CD14-positive monocyte (primary cell): ENCODE measurements around the gene ESF1. TPM values are rescaled to one million over a fixed set of nuclear protein-coding genes. Genes with fewer than 3 reads are reported as not detected.

Source experiments
- DNase-seq, 3 donors: peaks; one replicate each; pipeline ENCODE4 v3.0.0-alpha.2; 2011 to 2022
- H2AFZ ChIP-seq: 2 replicates; pipeline ENCODE4 v1.6.0; 2012; ENCODE audit warnings: mild to moderate bottlenecking, low read depth, low read length, inconsistent platforms; ENCODE audit not compliant: insufficient read depth, poor library complexity, severe bottlenecking
- H3K27ac ChIP-seq, 2 donors: 1 replicate in 1 of 2; 2 replicates in 1 of 2; pipeline ENCODE4 v1.5.1; 2012 to 2013; ENCODE audit warnings: low read length in 2 of 2, control low read depth in 1 of 2, inconsistent platforms in 1 of 2, low read depth in 1 of 2, mild to moderate bottlenecking in 1 of 2
- H3K27me3 ChIP-seq, 2 donors: one replicate each; pipeline versions ENCODE4 v1.6.0 to v1.6.1; 2011 to 2013; ENCODE audit warnings: low read length in 2 of 2; ENCODE audit not compliant: control insufficient read depth in 2 of 2, insufficient read depth in 2 of 2
- H3K36me3 ChIP-seq, 2 donors: replicated peaks in 1 of 2; 1 replicate in 1 of 2; 2 replicates in 1 of 2; pipeline versions ENCODE4 v1.5.1 to v1.6.1; 2012 to 2013; ENCODE audit warnings: low read length in 2 of 2, control low read depth in 1 of 2, inconsistent platforms in 1 of 2, mild to moderate bottlenecking in 1 of 2; ENCODE audit not compliant: insufficient read depth in 2 of 2, control insufficient read depth in 1 of 2
- H3K4me1 ChIP-seq, 2 donors: 1 replicate in 1 of 2; 2 replicates in 1 of 2; pipeline versions ENCODE4 v1.5.1 to v1.6.1; 2012 to 2013; ENCODE audit warnings: low read length in 2 of 2, control low read depth in 1 of 2, inconsistent platforms in 1 of 2, mild to moderate bottlenecking in 1 of 2, moderate library complexity in 1 of 2; ENCODE audit not compliant: insufficient read depth in 2 of 2, control insufficient read depth in 1 of 2
- H3K4me2 ChIP-seq: replicated peaks from 2 replicates; pipeline ENCODE3; 2012; ENCODE audit warnings: low read length, moderate library complexity, mild to moderate bottlenecking; ENCODE audit not compliant: poor library complexity, severe bottlenecking; ENCODE audit errors: extremely low read depth
- H3K4me3 ChIP-seq, 3 experiments: fragments of 200-600 bp in 1 of 3; sonication (generic) in 1 of 3; replicated peaks in 1 of 3; 1 replicate in 2 of 3; 2 replicates in 1 of 3; pipeline ENCODE4 v1.5.1; 2011 to 2013; ENCODE audit warnings: low read length in 3 of 3, mild to moderate bottlenecking in 3 of 3, control low read depth in 2 of 3, low read depth in 2 of 3, inconsistent platforms in 1 of 3, moderate library complexity in 1 of 3
- H3K79me2 ChIP-seq: 2 replicates; pipeline ENCODE4 v1.6.0; 2012; ENCODE audit warnings: mild to moderate bottlenecking, control low read depth, inconsistent platforms, low read length, moderate library complexity; ENCODE audit not compliant: insufficient read depth
- H3K9ac ChIP-seq: 2 replicates; pipeline ENCODE4 v1.6.0; 2017; ENCODE audit warnings: low read length, mild to moderate bottlenecking; ENCODE audit not compliant: insufficient read depth, poor library complexity, severe bottlenecking
- H3K9me3 ChIP-seq, 2 donors: replicated peaks in 1 of 2; 1 replicate in 1 of 2; 2 replicates in 1 of 2; pipeline versions ENCODE4 v1.5.1 to v1.6.1; 2012 to 2013; ENCODE audit warnings: low read length in 2 of 2, control low read depth in 1 of 2; ENCODE audit not compliant: control insufficient read depth in 1 of 2, insufficient read depth in 1 of 2
- H4K20me1 ChIP-seq: 2 replicates; pipeline ENCODE4 v1.6.0; 2012; ENCODE audit warnings: mild to moderate bottlenecking, low read length, control low read depth, moderate library complexity; ENCODE audit not compliant: insufficient read depth
- H3K27ac Mint-ChIP-seq, 7 donors: one replicate each; pipeline ENCODE4 v1.8.0; 2020; ENCODE audit warnings: mild to moderate bottlenecking in 7 of 7, mixed read lengths in 7 of 7, moderate library complexity in 6 of 7, inconsistent platforms in 2 of 7
- H3K27me3 Mint-ChIP-seq, 3 donors: one replicate each; pipeline ENCODE4 v1.8.0; 2021 to 2022; ENCODE audit warnings: low read depth in 3 of 3, mild to moderate bottlenecking in 3 of 3, mixed read lengths in 3 of 3, moderate library complexity in 3 of 3, inconsistent platforms in 1 of 3
- H3K36me3 Mint-ChIP-seq, 2 donors: one replicate each; pipeline ENCODE4 v1.8.0; 2020; ENCODE audit warnings: mixed read lengths in 2 of 2, inconsistent platforms in 1 of 2, mild to moderate bottlenecking in 1 of 2
- H3K4me1 Mint-ChIP-seq: one replicate; pipeline ENCODE4 v1.8.0; 2020; ENCODE audit warnings: mild to moderate bottlenecking, mixed read lengths
- H3K4me3 Mint-ChIP-seq, 2 donors: one replicate each; pipeline ENCODE4 v1.8.0; 2020; ENCODE audit warnings: mild to moderate bottlenecking in 2 of 2, mixed read lengths in 2 of 2, moderate library complexity in 1 of 2
- H3K9me3 Mint-ChIP-seq, 7 donors: one replicate each; pipeline ENCODE4 v1.8.0; 2020 to 2022; ENCODE audit warnings: mixed read lengths in 7 of 7, mild to moderate bottlenecking in 6 of 7, moderate library complexity in 6 of 7, inconsistent platforms in 2 of 7
- WGBS: methylation state at CpG from one replicate; pipeline ENCODE4 v1.1.5; 2013; ENCODE audit warnings: missing lambda C conversion rate; ENCODE audit not compliant: insufficient coverage; 5-methylcytosine and 5-hydroxymethylcytosine counted together
- intact Hi-C, 2 donors: fragments of 100-400 bp; cut with micrococcal nuclease; formaldehyde crosslinking; loops; one replicate each; pipeline versions ENCODE4 v1.15.0 to v1.15.1; 2023
- polyA plus RNA-seq, 3 donors: library from polyadenylated mRNA; depleted of rRNA in 1 of 3; unstranded in 2 of 3; stranded (reverse) in 1 of 3; fragments of 300-500 nt in 2 of 3; fragments of >200 nt in 1 of 3; fragmentation: Illumina TruSeq in 2 of 3; gene quantifications; 1 replicate in 2 of 3; 2 replicates in 1 of 3; pipeline ENCODE4 v1.2.3, GENCODE V29; 2012 to 2021
- TF ChIP-seq, protein P1 (sequence below): fragments of 200-600 bp; IDR thresholded peaks from one replicate; pipeline ENCODE4 v1.8.0; 2022; ENCODE audit warnings: antibody characterized with exemption, mild to moderate bottlenecking

ESF1 gene
- polyA plus RNA-seq, 3 donors: 0.73 to 2.3 (median 1.7) TPM

DNA sequence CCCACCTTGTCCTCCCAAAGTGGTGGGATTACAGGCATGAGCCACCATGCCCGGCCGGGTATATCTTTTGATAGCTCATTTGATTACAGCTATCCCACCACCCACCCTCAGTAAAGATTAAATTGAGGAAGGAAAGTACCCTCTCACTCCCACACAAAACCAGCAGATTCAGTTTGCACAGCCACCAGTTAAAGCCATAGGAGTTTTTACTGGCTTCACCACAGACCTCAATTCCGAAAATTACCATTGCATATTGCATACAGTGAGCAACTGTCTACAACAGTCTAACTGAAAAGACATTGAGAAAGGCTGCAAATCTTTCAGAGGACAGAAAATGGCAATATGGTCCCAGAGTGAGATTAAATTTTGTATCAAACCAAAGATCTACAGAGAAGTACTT lies 34.9 kb downstream of the ESF1 start:
- no peaks in the 10 kb centered on the region for H3K27me3 Mint-ChIP-seq
- Histone ChIP-seq H3K79me2 (no peaks in the 10 kb centered on the region), H3K27me3 (no peaks in the 10 kb centered on the region), H3K4me3 (no peak overlapping the region), H3K4me2 (no peak overlapping the region), H3K9ac (no peak overlapping the region), H2AFZ (no peak overlapping the region), H3K36me3 (peaks cover 18 to 49% of the 10 kb centered on the region in 2 donors), H3K4me1 (no peaks in the 10 kb centered on the region), H4K20me1 (no peaks in the 10 kb centered on the region), H3K9me3 (no peaks in the 10 kb centered on the region), H3K27ac (no peak overlapping the region)
- peak overlapping the region in 1 of 7 donors; percentile 3 for H3K27ac Mint-ChIP-seq
- H3K4me1 Mint-ChIP-seq: no peaks in the 10 kb centered on the region
- H3K36me3 Mint-ChIP-seq: peaks cover 21 to 23% of the 10 kb centered on the region in 2 donors
- H3K9me3 Mint-ChIP-seq: peaks cover 0 to 1% (median 0%) of the 10 kb centered on the region in 7 donors
- TF ChIP-seq, protein P1, sequence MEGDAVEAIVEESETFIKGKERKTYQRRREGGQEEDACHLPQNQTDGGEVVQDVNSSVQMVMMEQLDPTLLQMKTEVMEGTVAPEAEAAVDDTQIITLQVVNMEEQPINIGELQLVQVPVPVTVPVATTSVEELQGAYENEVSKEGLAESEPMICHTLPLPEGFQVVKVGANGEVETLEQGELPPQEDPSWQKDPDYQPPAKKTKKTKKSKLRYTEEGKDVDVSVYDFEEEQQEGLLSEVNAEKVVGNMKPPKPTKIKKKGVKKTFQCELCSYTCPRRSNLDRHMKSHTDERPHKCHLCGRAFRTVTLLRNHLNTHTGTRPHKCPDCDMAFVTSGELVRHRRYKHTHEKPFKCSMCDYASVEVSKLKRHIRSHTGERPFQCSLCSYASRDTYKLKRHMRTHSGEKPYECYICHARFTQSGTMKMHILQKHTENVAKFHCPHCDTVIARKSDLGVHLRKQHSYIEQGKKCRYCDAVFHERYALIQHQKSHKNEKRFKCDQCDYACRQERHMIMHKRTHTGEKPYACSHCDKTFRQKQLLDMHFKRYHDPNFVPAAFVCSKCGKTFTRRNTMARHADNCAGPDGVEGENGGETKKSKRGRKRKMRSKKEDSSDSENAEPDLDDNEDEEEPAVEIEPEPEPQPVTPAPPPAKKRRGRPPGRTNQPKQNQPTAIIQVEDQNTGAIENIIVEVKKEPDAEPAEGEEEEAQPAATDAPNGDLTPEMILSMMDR: no peak
- intact Hi-C loops: no loop called here
- DNase-seq: no peak
- no peak overlapping the region for H3K4me3 Mint-ChIP-seq
- no CpG with 5 or more reads among the region's 3 CpGs for WGBS

- Histone ChIP-seq H3K27me3 (no peaks in the 10 kb centered on the region), H2AFZ (no peak overlapping the region), H3K9me3 (no peaks in the 10 kb centered on the region), H3K4me3 (no peak overlapping the region), H3K79me2 (no peaks in the 10 kb centered on the region), H3K36me3 (peaks cover 18 to 59% of the 10 kb centered on the region in 2 donors), H3K4me1 (no peaks in the 10 kb centered on the region), H3K4me2 (no peak overlapping the region), H4K20me1 (no peaks in the 10 kb centered on the region), H3K27ac (no peak overlapping the region), H3K9ac (no peak overlapping the region)
- Mint-ChIP-seq H3K27ac (peak overlapping the region in 1 of 7 donors; percentile 26), H3K4me3 (no peak overlapping the region), H3K27me3 (no peaks in the 10 kb centered on the region), H3K36me3 (peaks cover 35 to 51% of the 10 kb centered on the region in 2 donors), H3K9me3 (peaks cover 0 to 12% (median 3%) of the 10 kb centered on the region in 7 donors), H3K4me1 (no peaks in the 10 kb centered on the region)
- intact Hi-C loops: no loop called here
- TF ChIP-seq, protein P1: no peak
- no CpG with 5 or more reads among the region's 2 CpGs for WGBS
- DNase-seq: no peak
These were observed 38.9 kb downstream of the ESF1 start for GRCh38 chr20:13745784-13746183.
